Psoas muscle (tissue), 8 donors: Measurements from ENCODE around the gene TTLL4. TPM values are rescaled to one million over a fixed set of nuclear protein-coding genes. Genes with fewer than 3 reads are reported as not detected.
A peak's percentile ranks its signal among the peaks of the same experiment; 100 is the strongest.

Source experiments
- ATAC-seq, 4 donors: fragments of 200-7000 bp; cut with Tn5 transposase; one replicate each; pipeline ENCODE4 v1.9.1; 2020; ENCODE audit warnings: moderate library complexity in 3 of 4, mild to moderate bottlenecking in 2 of 4
- DNase-seq, 2 donors: peaks; one replicate each; pipeline ENCODE4 v3.0.0-alpha.2; 2020
- H3K27ac ChIP-seq: fragments of 200-600 bp; one replicate; pipeline ENCODE4 v1.8.0; 2022
- H3K27me3 ChIP-seq, 3 donors: fragments of 200-600 bp in 1 of 3; one replicate each; pipeline versions ENCODE4 v1.6.1 to v1.8.0; 2013 to 2022; ENCODE audit warnings: low read length in 2 of 3, mild to moderate bottlenecking in 2 of 3, moderate library complexity in 1 of 3; ENCODE audit not compliant: insufficient read depth in 3 of 3
- H3K36me3 ChIP-seq, 2 donors: fragments of 200-600 bp in 1 of 2; one replicate each; pipeline versions ENCODE4 v1.6.1 to v1.8.0; 2013 to 2022; ENCODE audit warnings: low read depth in 1 of 2, mild to moderate bottlenecking in 1 of 2, moderate library complexity in 1 of 2; ENCODE audit not compliant: insufficient read depth in 1 of 2
- H3K4me1 ChIP-seq: fragments of 200-600 bp; one replicate; pipeline ENCODE4 v1.8.0; 2022
- H3K4me3 ChIP-seq: fragments of 200-600 bp; one replicate; pipeline ENCODE4 v1.8.0; 2022; ENCODE audit warnings: mild to moderate bottlenecking
- H3K9me3 ChIP-seq: fragments of 200-600 bp; one replicate; pipeline ENCODE4 v1.8.0; 2022
- CTCF ChIP-seq: fragments of 200-600 bp; IDR thresholded peaks from one replicate; pipeline ENCODE4 v1.8.0; 2022; ENCODE audit warnings: antibody characterized with exemption
- WGBS, 3 donors: extraction: QIAGEN DNeasy Blood & Tissue Kit; methylation state at CpG; one replicate each; pipeline versions ENCODE4 v1.1.6 to v1.1.7; 2013; 5-methylcytosine and 5-hydroxymethylcytosine counted together
- intact Hi-C, 2 donors: fragments of 100-400 bp; cut with DNase I; formaldehyde crosslinking; loops; one replicate each; pipeline versions ENCODE4 v1.11.0 to v1.14.2; 2022
- polyA plus RNA-seq, 3 donors: library from polyadenylated mRNA; stranded (reverse); fragments of 200-250 nt; gene quantifications; one replicate each; pipeline ENCODE4 v1.2.3, GENCODE V29; 2013
- total RNA-seq, 4 donors: library from RNA; stranded (reverse); fragmentation: NEBNext Ultra II Directional in 2 of 4; extraction: Animal tissue kit (Norgen Biotek cat#: 25700) in 2 of 4; gene quantifications; one replicate each; pipeline versions ENCODE4 v1.2.1 to v1.2.4, GENCODE V29; 2021 to 2023
- donor health status: healthy with polysubstance abuse.
- donor health status: DM: no; HTN: no; CAD: no; lungs with moderate emphysema.
- donor health status: Bipolar disorder and iron deficiency.
- donor health status: healthy.
- donor health status: DM: yes; HTN: yes; CAD: no.
- donor health status: DM: no; HTN: no; CAD: no.
- donor health status: DM: no; HTN: no; CAD: no.
- donor health status: DM: yes; HTN: yes; CAD: no.

TTLL4 gene
- total and polyA plus RNA-seq, 7 donors, result 9.2 to 15.7 (median 14.0) TPM

GRCh38 chr2:218743068-218743467 is 32.4 kb downstream of the TTLL4 start:
- H3K27ac ChIP-seq, result no peak overlapping the region
- WGBS, 3 donors, result 50 to 70% (median 51%) methylated on average over 6 of the region's 6 CpGs

DNA sequence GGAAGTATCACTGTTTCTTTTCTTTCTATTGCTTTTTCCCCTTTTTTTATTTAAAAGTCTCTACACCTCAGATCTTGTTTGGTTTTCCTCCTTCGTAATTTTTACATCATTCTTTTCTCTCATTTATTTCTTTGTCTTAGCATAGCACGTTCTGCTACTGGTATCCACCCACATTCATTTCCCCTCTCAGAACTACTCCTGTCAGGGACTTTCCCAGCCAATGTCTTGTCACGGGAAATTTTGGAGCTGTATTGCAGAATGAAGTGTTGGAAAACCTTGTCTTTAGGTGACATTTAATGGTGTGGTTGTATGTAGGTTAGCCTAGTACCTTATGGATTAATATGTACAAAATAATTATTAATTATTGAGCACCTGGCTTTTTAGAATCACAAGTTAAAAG is 34.0 kb downstream of the TTLL4 start:
- ATAC-seq (no peak), DNase-seq (no peak)
- Histone ChIP-seq H3K27ac (no peak overlapping the region), H3K27me3 (no peaks in the 10 kb centered on the region), H3K4me1 (peaks cover 12% of the 10 kb centered on the region), H3K36me3 (peaks cover 20 to 72% of the 10 kb centered on the region in 2 donors), H3K4me3 (no peak overlapping the region), H3K9me3 (no peaks in the 10 kb centered on the region)
- intact Hi-C loops, result no loop called here
- TF ChIP-seq CTCF, result no peak
- WGBS, 3 donors, result 64 to 70% (median 66%) methylated on average over 3 of the region's 3 CpGs

More at GRCh38 chr2:218743068-218743467, 32.4 kb downstream of the TTLL4 start:
- Histone ChIP-seq H3K4me3 (no peak overlapping the region), H3K36me3 (peaks cover 14 to 72% of the 10 kb centered on the region in 2 donors), H3K27me3 (no peaks in the 10 kb centered on the region), H3K9me3 (no peaks in the 10 kb centered on the region), H3K4me1 (peaks cover 12% of the 10 kb centered on the region)
- ATAC-seq (no peak), DNase-seq (no peak)
- intact Hi-C loops, result no loop called here
- TF ChIP-seq CTCF, result no peak

DNA sequence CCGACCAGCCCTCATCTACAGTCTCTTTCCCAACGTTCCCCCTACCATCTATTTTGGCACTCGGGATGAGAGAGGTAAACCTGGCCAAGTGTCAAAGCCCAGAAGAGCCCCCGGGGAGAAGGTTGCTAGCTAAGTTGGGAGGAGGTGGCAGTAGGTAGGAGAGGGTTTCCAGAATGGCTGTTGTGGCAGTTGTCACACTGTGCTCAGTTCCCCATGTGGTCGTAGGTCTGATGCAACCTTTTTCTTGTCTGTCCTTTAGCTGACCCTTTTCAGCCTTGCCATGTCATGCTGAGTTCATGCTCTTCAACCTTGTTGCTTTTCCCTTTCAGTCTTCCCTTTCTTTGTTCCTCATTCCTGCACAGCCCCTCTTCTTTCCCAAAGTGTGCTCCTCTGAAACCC is 34.5 kb downstream of the TTLL4 start:
- Histone ChIP-seq H3K27me3 (no peaks in the 10 kb centered on the region), H3K4me3 (no peak overlapping the region), H3K9me3 (no peaks in the 10 kb centered on the region), H3K4me1 (peaks cover 12% of the 10 kb centered on the region), H3K36me3 (peaks cover 19 to 72% of the 10 kb centered on the region in 2 donors), H3K27ac (no peak overlapping the region)
- WGBS, 3 donors, result 62 to 82% (median 65%) methylated on average over 5 of the region's 5 CpGs
- peak; percentile 46 to 60 (median 53) for ATAC-seq
- intact Hi-C loops, result no loop called here
- no peak for TF ChIP-seq CTCF
- no peak for DNase-seq

GRCh38 chr2:218745559-218746469 is 35.2 kb downstream of the TTLL4 start:
- TF ChIP-seq CTCF, result no peak
- DNase-seq (no peak), ATAC-seq (peak in 1 of 4 donors; percentile 19)
- H3K27ac ChIP-seq, result no peak overlapping the region
- H3K27me3 ChIP-seq, result no peaks in the 10 kb centered on the region
- intact Hi-C loops, result no loop called here
- WGBS, 3 donors, result 65 to 67% (median 66%) methylated on average over 10 of the region's 10 CpGs
- peaks cover 12% of the 10 kb centered on the region for H3K4me1 ChIP-seq
- no peak overlapping the region for H3K4me3 ChIP-seq
- no peaks in the 10 kb centered on the region for H3K9me3 ChIP-seq
- peaks cover 18 to 72% of the 10 kb centered on the region in 2 donors for H3K36me3 ChIP-seq
